Nephron (organoid): ENCODE data around the gene MB21D2.

Experiments
- H3K27ac Mint-ChIP-seq, 3 experiments: 2 replicates each; pipeline ENCODE4 v1.8.0; 2020; ENCODE audit warnings: mixed read lengths in 3 of 3, mild to moderate bottlenecking in 2 of 3, moderate library complexity in 1 of 3
- H3K27me3 Mint-ChIP-seq: 2 replicates; pipeline ENCODE4 v1.8.0; 2021; ENCODE audit warnings: low read depth, mild to moderate bottlenecking, moderate library complexity, mixed read lengths
- H3K36me3 Mint-ChIP-seq: 2 replicates; pipeline ENCODE4 v1.8.0; 2020; ENCODE audit warnings: low read depth, mixed read lengths
- H3K4me1 Mint-ChIP-seq: 2 replicates; pipeline ENCODE4 v1.8.0; 2020; ENCODE audit warnings: mixed read lengths
- H3K4me3 Mint-ChIP-seq, 3 experiments: 2 replicates each; pipeline ENCODE4 v1.8.0; 2020; ENCODE audit warnings: mild to moderate bottlenecking in 3 of 3, mixed read lengths in 3 of 3, moderate library complexity in 2 of 3
- H3K9me3 Mint-ChIP-seq: 2 replicates; pipeline ENCODE4 v1.8.0; 2020; ENCODE audit warnings: mixed read lengths
- TF ChIP-seq, protein P1 (sequence below), 3 experiments: fragments of 200-600 bp; sonication (generic); IDR thresholded peaks; one replicate each; pipeline ENCODE4 v1.5.0; 2021; ENCODE audit warnings: antibody characterized with exemption in 3 of 3; ENCODE audit not compliant: unreplicated experiment in 3 of 3

Gene MB21D2

DNA sequence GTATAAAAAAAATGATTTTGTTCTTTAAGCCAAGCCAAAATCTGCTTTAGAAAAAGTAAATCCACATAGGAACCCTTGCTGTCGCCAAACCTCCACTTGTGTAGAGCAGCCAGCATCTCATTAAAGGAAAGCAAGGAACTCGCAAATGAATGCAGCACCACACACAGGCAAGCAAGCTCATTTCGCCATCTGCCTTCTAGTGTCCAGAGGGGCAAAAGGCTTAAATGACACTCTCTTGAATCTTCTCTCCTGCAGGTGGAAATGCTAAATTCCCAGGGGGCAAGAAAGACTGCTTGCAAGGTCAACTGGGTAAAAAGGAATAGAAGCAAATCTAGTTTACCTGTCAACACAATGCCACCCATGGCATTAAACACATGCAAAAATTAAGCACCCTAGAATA is 2.4 kb downstream of the MB21D2 start:
- Mint-ChIP-seq H3K4me1 (peaks cover 31% of the 10 kb centered on the region), H3K27me3 (peaks cover 42% of the 10 kb centered on the region), H3K36me3 (no peaks in the 10 kb centered on the region), H3K4me3 (peak overlapping the region; percentile 94 to 100 (median 99)), H3K9me3 (no peaks in the 10 kb centered on the region), H3K27ac (peak overlapping the region in 2 of 3 experiments; percentile 26 to 59)
- TF ChIP-seq, protein P1, sequence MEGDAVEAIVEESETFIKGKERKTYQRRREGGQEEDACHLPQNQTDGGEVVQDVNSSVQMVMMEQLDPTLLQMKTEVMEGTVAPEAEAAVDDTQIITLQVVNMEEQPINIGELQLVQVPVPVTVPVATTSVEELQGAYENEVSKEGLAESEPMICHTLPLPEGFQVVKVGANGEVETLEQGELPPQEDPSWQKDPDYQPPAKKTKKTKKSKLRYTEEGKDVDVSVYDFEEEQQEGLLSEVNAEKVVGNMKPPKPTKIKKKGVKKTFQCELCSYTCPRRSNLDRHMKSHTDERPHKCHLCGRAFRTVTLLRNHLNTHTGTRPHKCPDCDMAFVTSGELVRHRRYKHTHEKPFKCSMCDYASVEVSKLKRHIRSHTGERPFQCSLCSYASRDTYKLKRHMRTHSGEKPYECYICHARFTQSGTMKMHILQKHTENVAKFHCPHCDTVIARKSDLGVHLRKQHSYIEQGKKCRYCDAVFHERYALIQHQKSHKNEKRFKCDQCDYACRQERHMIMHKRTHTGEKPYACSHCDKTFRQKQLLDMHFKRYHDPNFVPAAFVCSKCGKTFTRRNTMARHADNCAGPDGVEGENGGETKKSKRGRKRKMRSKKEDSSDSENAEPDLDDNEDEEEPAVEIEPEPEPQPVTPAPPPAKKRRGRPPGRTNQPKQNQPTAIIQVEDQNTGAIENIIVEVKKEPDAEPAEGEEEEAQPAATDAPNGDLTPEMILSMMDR (IDR thresholded peaks at IDR 0.05; ENCODE audit: unreplicated experiment in 3 of 3) = peak in 2 of 3 experiments; percentile 29 to 41

DNA sequence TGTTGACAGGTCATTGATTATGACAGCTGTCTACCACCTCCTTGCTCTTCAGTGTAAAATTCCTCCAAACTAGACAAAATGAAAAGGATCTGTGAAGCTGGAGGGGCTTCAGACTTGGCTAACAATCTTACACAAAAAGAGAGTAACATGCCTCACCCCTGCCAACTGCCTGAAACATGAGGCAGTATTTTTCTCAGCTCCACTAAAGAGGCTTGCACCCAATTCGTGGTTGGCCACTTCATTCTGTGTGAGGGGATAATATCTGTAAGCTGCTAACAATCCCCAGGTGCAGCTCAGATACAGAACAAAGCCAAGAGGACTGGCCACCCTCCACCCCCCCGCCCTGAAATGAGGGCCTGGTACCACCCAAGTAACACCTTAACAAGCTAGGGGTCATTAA is 2.8 kb downstream of the MB21D2 start:
- Mint-ChIP-seq H3K9me3 (no peaks in the 10 kb centered on the region), H3K4me1 (peaks cover 29% of the 10 kb centered on the region), H3K27me3 (peaks cover 37% of the 10 kb centered on the region), H3K36me3 (no peaks in the 10 kb centered on the region), H3K4me3 (peak overlapping the region; percentile 94 to 100 (median 99)), H3K27ac (peak overlapping the region in 1 of 3 experiments; percentile 56)
- TF ChIP-seq, protein P1 (IDR thresholded peaks at IDR 0.05; ENCODE audit: unreplicated experiment in 3 of 3) = no peak

DNA sequence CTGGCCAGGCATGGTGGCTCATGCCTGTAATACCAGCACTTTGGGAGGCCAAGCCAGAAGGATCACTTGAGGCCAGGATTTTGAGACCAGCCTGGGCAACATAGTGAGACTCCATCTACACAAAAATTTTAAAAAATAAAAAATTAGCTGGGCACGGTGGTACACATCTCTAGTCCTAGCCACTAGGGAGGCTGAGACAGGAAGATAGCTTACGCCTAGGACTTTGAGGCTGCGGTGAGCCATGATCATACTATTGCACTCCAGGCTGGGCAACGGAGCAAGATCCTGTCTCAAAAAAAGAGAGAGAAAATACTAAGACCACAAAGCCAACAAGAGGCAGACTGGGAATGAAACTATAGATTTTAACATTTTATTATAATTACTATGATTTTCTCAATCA is 4.1 kb downstream of the MB21D2 start:
- H3K27ac Mint-ChIP-seq = no peak overlapping the region
- H3K36me3 Mint-ChIP-seq = no peaks in the 10 kb centered on the region
- TF ChIP-seq, protein P1 (IDR thresholded peaks at IDR 0.05; ENCODE audit: unreplicated experiment in 3 of 3) = no peak
- H3K27me3 Mint-ChIP-seq = peaks cover 30% of the 10 kb centered on the region
- peaks cover 22% of the 10 kb centered on the region for H3K4me1 Mint-ChIP-seq
- no peak overlapping the region for H3K4me3 Mint-ChIP-seq
- H3K9me3 Mint-ChIP-seq = no peaks in the 10 kb centered on the region

GRCh38 chr3:192911293-192911692 is 6.4 kb downstream of the MB21D2 start:
- peaks cover 27% of the 10 kb centered on the region for H3K4me1 Mint-ChIP-seq
- TF ChIP-seq, protein P1 (IDR thresholded peaks at IDR 0.05; ENCODE audit: unreplicated experiment in 3 of 3) = no peak

GRCh38 chr3:192907784-192908183 is 9.9 kb downstream of the MB21D2 start:
- peaks cover 4% of the 10 kb centered on the region for H3K36me3 Mint-ChIP-seq
- peaks cover 3% of the 10 kb centered on the region for H3K27me3 Mint-ChIP-seq
- TF ChIP-seq, protein P1 (IDR thresholded peaks at IDR 0.05; ENCODE audit: unreplicated experiment in 3 of 3) = no peak
- no peaks in the 10 kb centered on the region for H3K9me3 Mint-ChIP-seq
- peaks cover 25% of the 10 kb centered on the region for H3K4me1 Mint-ChIP-seq
- no peak overlapping the region for H3K27ac Mint-ChIP-seq
- H3K4me3 Mint-ChIP-seq = no peak overlapping the region

More at GRCh38 chr3:192911293-192911692, 6.4 kb downstream of the MB21D2 start:
- Mint-ChIP-seq H3K9me3 (no peaks in the 10 kb centered on the region), H3K27me3 (peaks cover 24% of the 10 kb centered on the region), H3K27ac (no peak overlapping the region), H3K36me3 (no peaks in the 10 kb centered on the region), H3K4me3 (no peak overlapping the region)

DNA sequence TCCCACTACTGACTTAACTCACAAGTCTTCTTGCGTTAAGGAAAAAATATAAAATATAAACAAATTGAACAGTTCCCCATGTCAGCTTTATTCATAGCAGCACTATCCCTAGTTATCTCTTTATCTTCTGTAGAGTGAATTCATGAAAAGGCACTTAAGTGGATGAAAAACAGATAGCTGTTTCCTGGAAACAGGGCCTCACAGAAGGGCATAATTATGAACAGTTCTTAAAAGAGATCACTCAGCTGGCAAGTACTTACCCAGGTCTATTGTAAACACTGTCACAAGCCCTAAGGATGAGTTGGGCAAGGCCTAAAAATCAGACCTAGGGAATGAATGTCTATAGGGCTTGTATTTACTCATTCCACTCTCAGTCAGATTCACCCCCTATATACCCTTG is 10.7 kb downstream of the MB21D2 start:
- H3K9me3 Mint-ChIP-seq = no peaks in the 10 kb centered on the region
- H3K36me3 Mint-ChIP-seq = peaks cover 9% of the 10 kb centered on the region
- peak overlapping the region in 1 of 3 experiments; percentile 16 for H3K27ac Mint-ChIP-seq
- TF ChIP-seq, protein P1 (IDR thresholded peaks at IDR 0.05; ENCODE audit: unreplicated experiment in 3 of 3) = no peak
- H3K4me3 Mint-ChIP-seq = no peak overlapping the region
- peaks cover 33% of the 10 kb centered on the region for H3K4me1 Mint-ChIP-seq
- H3K27me3 Mint-ChIP-seq = peaks cover 6% of the 10 kb centered on the region
